Measurements from ENCODE around the gene RNF208.

The RNF208 gene

GRCh38 chr9:137220317-137221094, 1.5 kb downstream of the RNF208 start:
- no peaks in the 10 kb centered on the region for H3K36me3 ChIP-seq (ENCODE audit: control insufficient read depth, insufficient read depth, low read length, severe bottlenecking)
- peaks cover 32% of the 10 kb centered on the region for H3K4me1 ChIP-seq (ENCODE audit: control insufficient read depth, insufficient read depth, low read length)
- no peak overlapping the region for H3K4me3 ChIP-seq (ENCODE audit: low read length)
- no peaks in the 10 kb centered on the region for H3K9me3 ChIP-seq (ENCODE audit: control insufficient read depth, low read length)
- no peak overlapping the region for H3K9ac ChIP-seq (ENCODE audit: low read length)
- DNase-seq (ENCODE audit: low read depth), result no peak
- no peaks in the 10 kb centered on the region for H3K27me3 ChIP-seq (replicated peaks; ENCODE audit: control insufficient read depth, insufficient read depth, low read length)

DNA sequence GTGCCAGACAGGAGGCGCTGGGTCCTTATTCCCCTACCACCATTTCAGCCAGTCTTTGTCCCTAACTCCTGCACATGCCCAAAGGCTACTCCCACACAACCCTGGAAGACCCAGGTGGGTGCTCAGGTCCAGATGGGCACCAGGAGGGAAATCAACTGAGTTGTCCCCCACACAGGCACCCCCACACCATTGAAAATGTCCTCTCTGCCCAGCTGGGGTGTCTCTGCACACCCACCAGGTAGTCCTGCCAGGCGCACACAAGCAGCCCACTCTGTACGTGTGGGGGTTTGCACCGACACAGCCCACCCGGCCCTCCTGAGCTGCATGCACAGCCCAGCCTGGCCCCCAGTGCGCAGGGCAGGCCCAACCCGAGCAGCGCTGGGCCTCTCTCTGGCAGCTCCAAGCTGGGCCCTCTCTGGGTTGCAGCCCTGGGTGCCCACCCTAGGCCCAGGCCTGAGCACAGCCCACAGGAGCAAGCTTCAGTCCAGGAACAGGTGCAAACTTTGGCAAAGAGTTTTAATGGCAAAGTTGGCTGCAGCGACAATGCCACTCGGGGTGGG, 2.2 kb downstream of the RNF208 start:
- Histone ChIP-seq H3K9me3 (ENCODE audit: control insufficient read depth, low read length) (no peaks in the 10 kb centered on the region), H3K4me1 (ENCODE audit: control insufficient read depth, insufficient read depth, low read length) (peaks cover 32% of the 10 kb centered on the region), H3K36me3 (ENCODE audit: control insufficient read depth, insufficient read depth, low read length, severe bottlenecking) (peaks cover 2% of the 10 kb centered on the region), H3K27me3 (replicated peaks; ENCODE audit: control insufficient read depth, insufficient read depth, low read length) (no peaks in the 10 kb centered on the region), H3K4me3 (ENCODE audit: low read length) (no peak overlapping the region), H3K9ac (ENCODE audit: low read length) (no peak overlapping the region)
- no peak for DNase-seq (ENCODE audit: low read depth)

GRCh38 chr9:137218754-137219271, 3.2 kb downstream of the RNF208 start:
- peaks cover 9% of the 10 kb centered on the region for H3K36me3 ChIP-seq (ENCODE audit: control insufficient read depth, insufficient read depth, low read length, severe bottlenecking)
- H3K4me3 ChIP-seq (ENCODE audit: low read length), result no peak overlapping the region
- H3K4me1 ChIP-seq (ENCODE audit: control insufficient read depth, insufficient read depth, low read length), result peaks cover 28% of the 10 kb centered on the region
- no peaks in the 10 kb centered on the region for H3K9me3 ChIP-seq (ENCODE audit: control insufficient read depth, low read length)
- H3K9ac ChIP-seq (ENCODE audit: low read length), result peak overlapping the region; percentile 38
- no peak for DNase-seq (ENCODE audit: low read depth)
- H3K27me3 ChIP-seq (replicated peaks; ENCODE audit: control insufficient read depth, insufficient read depth, low read length), result no peaks in the 10 kb centered on the region

GRCh38 chr9:137218212-137218753, 3.8 kb downstream of the RNF208 start:
- Histone ChIP-seq H3K9me3 (ENCODE audit: control insufficient read depth, low read length) (no peaks in the 10 kb centered on the region), H3K9ac (ENCODE audit: low read length) (peak overlapping the region; percentile 51), H3K4me1 (ENCODE audit: control insufficient read depth, insufficient read depth, low read length) (peaks cover 28% of the 10 kb centered on the region), H3K27me3 (replicated peaks; ENCODE audit: control insufficient read depth, insufficient read depth, low read length) (no peaks in the 10 kb centered on the region), H3K4me3 (ENCODE audit: low read length) (no peak overlapping the region), H3K36me3 (ENCODE audit: control insufficient read depth, insufficient read depth, low read length, severe bottlenecking) (peaks cover 9% of the 10 kb centered on the region)
- DNase-seq (ENCODE audit: low read depth), result no peak

DNA sequence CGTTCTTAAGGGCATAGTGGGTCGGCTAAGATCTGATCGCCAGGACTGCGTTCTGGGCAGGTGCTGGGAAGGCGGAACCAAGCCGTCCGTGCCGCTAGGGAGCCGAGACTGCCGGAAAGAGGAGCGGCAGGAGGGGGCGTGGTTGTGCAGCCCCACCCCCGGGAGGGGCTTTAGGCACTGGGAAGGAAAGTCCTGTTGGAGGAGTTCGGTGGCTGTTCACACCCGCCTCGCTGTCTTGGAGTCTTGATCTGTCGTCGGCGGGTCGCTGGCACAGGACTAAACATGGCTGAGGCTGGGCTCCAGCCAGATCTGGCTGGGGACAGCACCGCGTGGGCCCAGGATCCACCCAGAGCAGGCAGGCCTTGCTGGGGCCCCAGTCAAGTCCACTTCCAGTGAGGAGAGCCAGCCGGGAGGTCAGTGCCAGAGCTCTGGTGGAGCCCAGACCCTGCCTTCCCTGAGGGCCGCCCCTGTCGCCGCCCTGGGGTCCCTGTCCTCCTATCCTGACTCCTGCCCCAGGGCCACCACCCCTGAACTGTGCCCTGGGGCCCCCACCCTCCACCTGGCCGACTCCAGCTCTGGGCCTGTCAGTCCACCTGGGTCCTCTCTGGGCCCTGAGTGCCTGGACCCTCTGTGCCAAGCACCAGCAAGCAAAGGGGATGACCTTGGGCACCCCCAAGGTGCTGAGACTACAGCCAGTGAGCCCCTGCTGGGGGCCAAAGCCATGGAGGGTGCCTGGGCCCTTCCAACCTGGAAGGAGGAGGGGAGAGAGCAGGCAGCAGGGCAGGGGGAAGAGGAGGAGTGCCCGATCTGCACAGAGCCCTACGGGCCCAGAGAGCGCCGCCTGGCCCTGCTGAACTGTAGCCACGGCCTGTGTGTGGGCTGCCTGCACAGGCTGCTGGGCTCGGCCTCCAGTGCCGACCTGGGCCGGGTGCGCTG, 4.5 kb downstream of the RNF208 start:
- Histone ChIP-seq H3K4me3 (ENCODE audit: low read length) (peak overlapping the region; percentile 49), H3K4me1 (ENCODE audit: control insufficient read depth, insufficient read depth, low read length) (peaks cover 23% of the 10 kb centered on the region), H3K9ac (ENCODE audit: low read length) (peak overlapping the region; percentile 51), H3K9me3 (ENCODE audit: control insufficient read depth, low read length) (no peaks in the 10 kb centered on the region), H3K27me3 (replicated peaks; ENCODE audit: control insufficient read depth, insufficient read depth, low read length) (no peaks in the 10 kb centered on the region), H3K36me3 (ENCODE audit: control insufficient read depth, insufficient read depth, low read length, severe bottlenecking) (peaks cover 9% of the 10 kb centered on the region)
- no peak for DNase-seq (ENCODE audit: low read depth)

- Histone ChIP-seq H3K36me3 (ENCODE audit: control insufficient read depth, insufficient read depth, low read length, severe bottlenecking) (peaks cover 9% of the 10 kb centered on the region), H3K4me1 (ENCODE audit: control insufficient read depth, insufficient read depth, low read length) (peaks cover 23% of the 10 kb centered on the region), H3K27me3 (replicated peaks; ENCODE audit: control insufficient read depth, insufficient read depth, low read length) (no peaks in the 10 kb centered on the region), H3K4me3 (ENCODE audit: low read length) (no peak overlapping the region), H3K9ac (ENCODE audit: low read length) (no peak overlapping the region), H3K9me3 (ENCODE audit: control insufficient read depth, low read length) (no peaks in the 10 kb centered on the region)
- no peak for DNase-seq (ENCODE audit: low read depth)
These were observed 5.7 kb downstream of the RNF208 start for GRCh38 chr9:137216188-137216965.

DNA sequence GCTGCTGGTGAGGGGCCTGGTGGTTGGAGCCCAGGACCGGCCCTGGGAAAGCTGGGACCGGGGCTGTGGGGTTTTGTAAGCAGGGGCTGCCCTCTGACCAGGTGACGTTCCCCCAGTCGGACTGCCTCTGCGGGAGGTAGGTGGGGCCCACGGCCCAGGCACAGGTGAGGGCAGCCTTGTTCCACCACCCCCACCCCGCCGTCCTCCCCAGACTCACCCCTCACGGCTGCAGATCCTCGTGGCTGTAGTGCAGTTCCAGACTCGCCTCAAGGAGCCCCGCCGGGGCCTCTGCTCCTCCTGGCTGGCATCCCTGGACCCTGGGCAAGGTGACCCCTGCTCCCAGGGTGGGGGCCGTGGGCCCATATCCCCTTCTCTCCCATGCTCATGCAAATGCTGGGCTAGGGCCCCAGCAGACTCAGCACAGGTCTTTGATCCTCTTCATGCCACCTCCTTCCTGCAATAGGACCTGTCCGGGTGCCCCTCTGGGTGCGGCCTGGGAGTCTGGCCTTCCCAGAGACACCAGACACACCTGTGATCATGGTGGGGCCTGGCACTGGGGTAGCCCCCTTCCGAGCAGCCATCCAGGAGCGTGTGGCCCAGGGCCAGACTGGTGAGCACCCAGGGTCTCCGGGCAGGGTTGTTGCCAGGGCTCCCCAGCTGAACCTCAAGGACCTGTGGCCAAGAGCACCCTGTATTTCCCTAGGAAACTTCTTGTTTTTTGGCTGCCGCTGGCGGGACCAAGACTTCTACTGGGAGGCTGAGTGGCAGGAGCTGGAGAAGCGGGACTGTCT, 6.6 kb downstream of the RNF208 start:
- DNase-seq (ENCODE audit: low read depth), result no peak
- peaks cover 23% of the 10 kb centered on the region for H3K4me1 ChIP-seq (ENCODE audit: control insufficient read depth, insufficient read depth, low read length)
- no peaks in the 10 kb centered on the region for H3K9me3 ChIP-seq (ENCODE audit: control insufficient read depth, low read length)
- no peak overlapping the region for H3K9ac ChIP-seq (ENCODE audit: low read length)
- H3K36me3 ChIP-seq (ENCODE audit: control insufficient read depth, insufficient read depth, low read length, severe bottlenecking), result peaks cover 9% of the 10 kb centered on the region
- no peaks in the 10 kb centered on the region for H3K27me3 ChIP-seq (replicated peaks; ENCODE audit: control insufficient read depth, insufficient read depth, low read length)
- no peak overlapping the region for H3K4me3 ChIP-seq (ENCODE audit: low read length)

- no peaks in the 10 kb centered on the region for H3K27me3 ChIP-seq (replicated peaks; ENCODE audit: control insufficient read depth, insufficient read depth, low read length)
- H3K9me3 ChIP-seq (ENCODE audit: control insufficient read depth, low read length), result no peaks in the 10 kb centered on the region
- peaks cover 23% of the 10 kb centered on the region for H3K4me1 ChIP-seq (ENCODE audit: control insufficient read depth, insufficient read depth, low read length)
- no peak for DNase-seq (ENCODE audit: low read depth)
- H3K9ac ChIP-seq (ENCODE audit: low read length), result no peak overlapping the region
- peaks cover 9% of the 10 kb centered on the region for H3K36me3 ChIP-seq (ENCODE audit: control insufficient read depth, insufficient read depth, low read length, severe bottlenecking)
- H3K4me3 ChIP-seq (ENCODE audit: low read length), result no peak overlapping the region
These were observed 7.4 kb downstream of the RNF208 start for GRCh38 chr9:137214620-137215019.

DNA sequence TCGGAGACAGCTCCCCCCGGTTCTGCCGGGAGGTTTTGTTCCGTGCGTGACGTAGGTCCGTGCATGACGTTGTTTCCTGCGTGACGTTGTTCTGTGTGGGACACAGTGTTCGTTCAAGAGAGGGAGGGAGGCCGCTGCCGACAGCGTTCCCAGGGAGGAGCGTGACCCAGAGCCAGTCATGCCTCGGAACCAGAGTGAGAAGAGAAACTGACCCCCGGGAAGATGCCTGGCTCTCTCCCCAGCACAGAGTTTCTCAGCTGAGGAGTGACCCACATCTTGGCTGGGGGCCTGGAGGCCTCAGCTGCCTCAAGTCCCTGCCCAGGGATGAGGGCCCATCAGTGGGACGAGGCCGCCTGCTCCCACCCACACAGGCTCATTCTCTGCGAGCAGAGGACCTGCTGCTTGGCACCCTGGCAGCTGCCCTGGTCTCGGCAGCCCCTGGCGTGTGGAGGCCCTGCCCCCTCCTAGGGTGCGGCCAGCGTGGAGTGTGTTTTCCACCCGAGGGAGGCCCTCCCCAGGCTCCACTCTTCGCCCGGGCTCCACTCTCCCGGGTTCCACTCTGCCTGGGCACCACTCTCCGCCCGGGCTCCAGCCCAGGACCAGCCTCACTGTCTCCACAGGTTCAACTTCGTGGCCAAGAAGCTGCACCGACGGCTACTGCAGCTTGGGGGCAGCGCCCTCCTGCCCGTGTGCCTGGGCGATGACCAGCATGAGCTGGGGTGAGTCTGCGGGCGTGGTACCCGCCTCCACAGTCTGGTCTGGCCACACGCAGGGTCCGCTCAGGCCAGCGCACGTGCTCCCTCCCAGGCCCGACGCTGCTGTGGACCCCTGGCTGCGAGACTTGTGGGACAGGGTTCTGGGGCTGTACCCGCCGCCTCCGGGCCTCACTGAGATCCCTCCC, 8.6 kb downstream of the RNF208 start:
- no peaks in the 10 kb centered on the region for H3K9me3 ChIP-seq (ENCODE audit: control insufficient read depth, low read length)
- no peaks in the 10 kb centered on the region for H3K27me3 ChIP-seq (replicated peaks; ENCODE audit: control insufficient read depth, insufficient read depth, low read length)
- no peak overlapping the region for H3K4me3 ChIP-seq (ENCODE audit: low read length)
- peaks cover 15% of the 10 kb centered on the region for H3K4me1 ChIP-seq (ENCODE audit: control insufficient read depth, insufficient read depth, low read length)
- no peak for DNase-seq (ENCODE audit: low read depth)
- H3K9ac ChIP-seq (ENCODE audit: low read length), result no peak overlapping the region
- peaks cover 13% of the 10 kb centered on the region for H3K36me3 ChIP-seq (ENCODE audit: control insufficient read depth, insufficient read depth, low read length, severe bottlenecking)
